ENCODE measurements around the gene DNAH17. TPM values are rescaled to one million over a fixed set of nuclear protein-coding genes. Genes with fewer than 3 reads are reported as not detected.

DNAH17 gene
- total and polyA plus RNA-seq, 2 of the 13 experiments (the other 11 are each of a cell fraction or from before 2014, with no cell fraction given), result 0.86 to 1.6 TPM

DNA sequence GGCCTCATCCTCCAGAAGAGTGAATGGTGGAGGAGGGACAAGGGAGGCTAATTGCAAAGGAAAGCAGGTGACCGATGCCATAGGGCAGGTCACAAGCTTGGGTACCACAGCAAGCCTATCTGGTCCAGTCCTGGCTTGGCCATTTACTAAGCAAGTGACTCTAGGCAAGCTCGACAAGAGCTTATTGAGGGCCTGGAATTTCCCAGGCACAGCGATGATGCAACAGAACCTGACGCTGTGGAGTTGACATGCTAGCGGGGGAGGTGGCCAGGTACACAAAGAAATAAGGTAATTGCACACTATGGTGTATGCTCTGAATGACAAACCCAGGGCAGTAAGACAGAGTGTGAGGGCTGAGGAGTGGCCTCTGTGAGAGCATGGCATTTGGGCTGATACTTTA is 100.2 kb downstream of the DNAH17 start (continued):
- TF ChIP-seq, protein P1, sequence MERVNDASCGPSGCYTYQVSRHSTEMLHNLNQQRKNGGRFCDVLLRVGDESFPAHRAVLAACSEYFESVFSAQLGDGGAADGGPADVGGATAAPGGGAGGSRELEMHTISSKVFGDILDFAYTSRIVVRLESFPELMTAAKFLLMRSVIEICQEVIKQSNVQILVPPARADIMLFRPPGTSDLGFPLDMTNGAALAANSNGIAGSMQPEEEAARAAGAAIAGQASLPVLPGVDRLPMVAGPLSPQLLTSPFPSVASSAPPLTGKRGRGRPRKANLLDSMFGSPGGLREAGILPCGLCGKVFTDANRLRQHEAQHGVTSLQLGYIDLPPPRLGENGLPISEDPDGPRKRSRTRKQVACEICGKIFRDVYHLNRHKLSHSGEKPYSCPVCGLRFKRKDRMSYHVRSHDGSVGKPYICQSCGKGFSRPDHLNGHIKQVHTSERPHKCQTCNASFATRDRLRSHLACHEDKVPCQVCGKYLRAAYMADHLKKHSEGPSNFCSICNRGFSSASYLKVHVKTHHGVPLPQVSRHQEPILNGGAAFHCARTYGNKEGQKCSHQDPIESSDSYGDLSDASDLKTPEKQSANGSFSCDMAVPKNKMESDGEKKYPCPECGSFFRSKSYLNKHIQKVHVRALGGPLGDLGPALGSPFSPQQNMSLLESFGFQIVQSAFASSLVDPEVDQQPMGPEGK (CRISPR knock-in tag; IDR thresholded peaks at IDR 0.05), result 0 out of 2 replicates have a peak, but pooled peaks have one; percentile 23
- TF ChIP-seq LCORL (IDR thresholded peaks at IDR 0.05), result no peak
- 0 out of 2 replicates have a peak, but pooled peaks have one; percentile 12 for TF ChIP-seq LCORL (CRISPR knock-in tag; IDR thresholded peaks at IDR 0.05)
- no peak for TF ChIP-seq ZNF598 (CRISPR knock-in tag; IDR thresholded peaks at IDR 0.05; ENCODE audit: borderline replicate concordance)
- TF ChIP-seq, protein P2, sequence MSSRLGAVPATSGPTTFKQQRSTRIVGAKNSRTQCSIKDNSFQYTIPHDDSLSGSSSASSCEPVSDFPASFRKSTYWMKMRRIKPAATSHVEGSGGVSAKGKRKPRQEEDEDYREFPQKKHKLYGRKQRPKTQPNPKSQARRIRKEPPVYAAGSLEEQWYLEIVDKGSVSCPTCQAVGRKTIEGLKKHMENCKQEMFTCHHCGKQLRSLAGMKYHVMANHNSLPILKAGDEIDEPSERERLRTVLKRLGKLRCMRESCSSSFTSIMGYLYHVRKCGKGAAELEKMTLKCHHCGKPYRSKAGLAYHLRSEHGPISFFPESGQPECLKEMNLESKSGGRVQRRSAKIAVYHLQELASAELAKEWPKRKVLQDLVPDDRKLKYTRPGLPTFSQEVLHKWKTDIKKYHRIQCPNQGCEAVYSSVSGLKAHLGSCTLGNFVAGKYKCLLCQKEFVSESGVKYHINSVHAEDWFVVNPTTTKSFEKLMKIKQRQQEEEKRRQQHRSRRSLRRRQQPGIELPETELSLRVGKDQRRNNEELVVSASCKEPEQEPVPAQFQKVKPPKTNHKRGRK (CRISPR knock-in tag; IDR thresholded peaks at IDR 0.05), result no peak
- no peak for TF ChIP-seq ZNF607 (CRISPR knock-in tag; IDR thresholded peaks at IDR 0.05; ENCODE audit: borderline replicate concordance)
- TF ChIP-seq, protein P3, sequence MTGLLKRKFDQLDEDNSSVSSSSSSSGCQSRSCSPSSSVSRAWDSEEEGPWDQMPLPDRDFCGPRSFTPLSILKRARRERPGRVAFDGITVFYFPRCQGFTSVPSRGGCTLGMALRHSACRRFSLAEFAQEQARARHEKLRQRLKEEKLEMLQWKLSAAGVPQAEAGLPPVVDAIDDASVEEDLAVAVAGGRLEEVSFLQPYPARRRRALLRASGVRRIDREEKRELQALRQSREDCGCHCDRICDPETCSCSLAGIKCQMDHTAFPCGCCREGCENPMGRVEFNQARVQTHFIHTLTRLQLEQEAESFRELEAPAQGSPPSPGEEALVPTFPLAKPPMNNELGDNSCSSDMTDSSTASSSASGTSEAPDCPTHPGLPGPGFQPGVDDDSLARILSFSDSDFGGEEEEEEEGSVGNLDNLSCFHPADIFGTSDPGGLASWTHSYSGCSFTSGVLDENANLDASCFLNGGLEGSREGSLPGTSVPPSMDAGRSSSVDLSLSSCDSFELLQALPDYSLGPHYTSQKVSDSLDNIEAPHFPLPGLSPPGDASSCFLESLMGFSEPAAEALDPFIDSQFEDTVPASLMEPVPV (CRISPR knock-in tag; IDR thresholded peaks at IDR 0.05), result no peak
- no peak for TF ChIP-seq ZNF749 (CRISPR knock-in tag; IDR thresholded peaks at IDR 0.05; ENCODE audit: borderline replicate concordance)
- TF ChIP-seq ZNF878 (CRISPR knock-in tag; IDR thresholded peaks at IDR 0.05), result no peak
- TF ChIP-seq SIX1 (CRISPR knock-in tag; IDR thresholded peaks at IDR 0.05; ENCODE audit: borderline replicate concordance), result no peak
- TF ChIP-seq, protein P4, sequence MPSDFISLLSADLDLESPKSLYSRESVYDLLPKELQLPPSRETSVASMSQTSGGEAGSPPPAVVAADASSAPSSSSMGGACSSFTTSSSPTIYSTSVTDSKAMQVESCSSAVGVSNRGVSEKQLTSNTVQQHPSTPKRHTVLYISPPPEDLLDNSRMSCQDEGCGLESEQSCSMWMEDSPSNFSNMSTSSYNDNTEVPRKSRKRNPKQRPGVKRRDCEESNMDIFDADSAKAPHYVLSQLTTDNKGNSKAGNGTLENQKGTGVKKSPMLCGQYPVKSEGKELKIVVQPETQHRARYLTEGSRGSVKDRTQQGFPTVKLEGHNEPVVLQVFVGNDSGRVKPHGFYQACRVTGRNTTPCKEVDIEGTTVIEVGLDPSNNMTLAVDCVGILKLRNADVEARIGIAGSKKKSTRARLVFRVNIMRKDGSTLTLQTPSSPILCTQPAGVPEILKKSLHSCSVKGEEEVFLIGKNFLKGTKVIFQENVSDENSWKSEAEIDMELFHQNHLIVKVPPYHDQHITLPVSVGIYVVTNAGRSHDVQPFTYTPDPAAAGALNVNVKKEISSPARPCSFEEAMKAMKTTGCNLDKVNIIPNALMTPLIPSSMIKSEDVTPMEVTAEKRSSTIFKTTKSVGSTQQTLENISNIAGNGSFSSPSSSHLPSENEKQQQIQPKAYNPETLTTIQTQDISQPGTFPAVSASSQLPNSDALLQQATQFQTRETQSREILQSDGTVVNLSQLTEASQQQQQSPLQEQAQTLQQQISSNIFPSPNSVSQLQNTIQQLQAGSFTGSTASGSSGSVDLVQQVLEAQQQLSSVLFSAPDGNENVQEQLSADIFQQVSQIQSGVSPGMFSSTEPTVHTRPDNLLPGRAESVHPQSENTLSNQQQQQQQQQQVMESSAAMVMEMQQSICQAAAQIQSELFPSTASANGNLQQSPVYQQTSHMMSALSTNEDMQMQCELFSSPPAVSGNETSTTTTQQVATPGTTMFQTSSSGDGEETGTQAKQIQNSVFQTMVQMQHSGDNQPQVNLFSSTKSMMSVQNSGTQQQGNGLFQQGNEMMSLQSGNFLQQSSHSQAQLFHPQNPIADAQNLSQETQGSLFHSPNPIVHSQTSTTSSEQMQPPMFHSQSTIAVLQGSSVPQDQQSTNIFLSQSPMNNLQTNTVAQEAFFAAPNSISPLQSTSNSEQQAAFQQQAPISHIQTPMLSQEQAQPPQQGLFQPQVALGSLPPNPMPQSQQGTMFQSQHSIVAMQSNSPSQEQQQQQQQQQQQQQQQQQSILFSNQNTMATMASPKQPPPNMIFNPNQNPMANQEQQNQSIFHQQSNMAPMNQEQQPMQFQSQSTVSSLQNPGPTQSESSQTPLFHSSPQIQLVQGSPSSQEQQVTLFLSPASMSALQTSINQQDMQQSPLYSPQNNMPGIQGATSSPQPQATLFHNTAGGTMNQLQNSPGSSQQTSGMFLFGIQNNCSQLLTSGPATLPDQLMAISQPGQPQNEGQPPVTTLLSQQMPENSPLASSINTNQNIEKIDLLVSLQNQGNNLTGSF (CRISPR knock-in tag; IDR thresholded peaks at IDR 0.05), result no peak
- TF ChIP-seq, protein P5, sequence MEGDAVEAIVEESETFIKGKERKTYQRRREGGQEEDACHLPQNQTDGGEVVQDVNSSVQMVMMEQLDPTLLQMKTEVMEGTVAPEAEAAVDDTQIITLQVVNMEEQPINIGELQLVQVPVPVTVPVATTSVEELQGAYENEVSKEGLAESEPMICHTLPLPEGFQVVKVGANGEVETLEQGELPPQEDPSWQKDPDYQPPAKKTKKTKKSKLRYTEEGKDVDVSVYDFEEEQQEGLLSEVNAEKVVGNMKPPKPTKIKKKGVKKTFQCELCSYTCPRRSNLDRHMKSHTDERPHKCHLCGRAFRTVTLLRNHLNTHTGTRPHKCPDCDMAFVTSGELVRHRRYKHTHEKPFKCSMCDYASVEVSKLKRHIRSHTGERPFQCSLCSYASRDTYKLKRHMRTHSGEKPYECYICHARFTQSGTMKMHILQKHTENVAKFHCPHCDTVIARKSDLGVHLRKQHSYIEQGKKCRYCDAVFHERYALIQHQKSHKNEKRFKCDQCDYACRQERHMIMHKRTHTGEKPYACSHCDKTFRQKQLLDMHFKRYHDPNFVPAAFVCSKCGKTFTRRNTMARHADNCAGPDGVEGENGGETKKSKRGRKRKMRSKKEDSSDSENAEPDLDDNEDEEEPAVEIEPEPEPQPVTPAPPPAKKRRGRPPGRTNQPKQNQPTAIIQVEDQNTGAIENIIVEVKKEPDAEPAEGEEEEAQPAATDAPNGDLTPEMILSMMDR (CRISPR knock-in tag; IDR thresholded peaks at IDR 0.05), result no peak
- TF ChIP-seq, protein P6, sequence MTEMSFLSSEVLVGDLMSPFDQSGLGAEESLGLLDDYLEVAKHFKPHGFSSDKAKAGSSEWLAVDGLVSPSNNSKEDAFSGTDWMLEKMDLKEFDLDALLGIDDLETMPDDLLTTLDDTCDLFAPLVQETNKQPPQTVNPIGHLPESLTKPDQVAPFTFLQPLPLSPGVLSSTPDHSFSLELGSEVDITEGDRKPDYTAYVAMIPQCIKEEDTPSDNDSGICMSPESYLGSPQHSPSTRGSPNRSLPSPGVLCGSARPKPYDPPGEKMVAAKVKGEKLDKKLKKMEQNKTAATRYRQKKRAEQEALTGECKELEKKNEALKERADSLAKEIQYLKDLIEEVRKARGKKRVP (CRISPR knock-in tag; IDR thresholded peaks at IDR 0.05), result peak in 1 of 2 experiments; percentile 94; a peak in 2 of 4 replicates

Measured in HepG2 (cell line).